ENCODE measurements around the gene DAZAP1.

DAZAP1 gene

DNA sequence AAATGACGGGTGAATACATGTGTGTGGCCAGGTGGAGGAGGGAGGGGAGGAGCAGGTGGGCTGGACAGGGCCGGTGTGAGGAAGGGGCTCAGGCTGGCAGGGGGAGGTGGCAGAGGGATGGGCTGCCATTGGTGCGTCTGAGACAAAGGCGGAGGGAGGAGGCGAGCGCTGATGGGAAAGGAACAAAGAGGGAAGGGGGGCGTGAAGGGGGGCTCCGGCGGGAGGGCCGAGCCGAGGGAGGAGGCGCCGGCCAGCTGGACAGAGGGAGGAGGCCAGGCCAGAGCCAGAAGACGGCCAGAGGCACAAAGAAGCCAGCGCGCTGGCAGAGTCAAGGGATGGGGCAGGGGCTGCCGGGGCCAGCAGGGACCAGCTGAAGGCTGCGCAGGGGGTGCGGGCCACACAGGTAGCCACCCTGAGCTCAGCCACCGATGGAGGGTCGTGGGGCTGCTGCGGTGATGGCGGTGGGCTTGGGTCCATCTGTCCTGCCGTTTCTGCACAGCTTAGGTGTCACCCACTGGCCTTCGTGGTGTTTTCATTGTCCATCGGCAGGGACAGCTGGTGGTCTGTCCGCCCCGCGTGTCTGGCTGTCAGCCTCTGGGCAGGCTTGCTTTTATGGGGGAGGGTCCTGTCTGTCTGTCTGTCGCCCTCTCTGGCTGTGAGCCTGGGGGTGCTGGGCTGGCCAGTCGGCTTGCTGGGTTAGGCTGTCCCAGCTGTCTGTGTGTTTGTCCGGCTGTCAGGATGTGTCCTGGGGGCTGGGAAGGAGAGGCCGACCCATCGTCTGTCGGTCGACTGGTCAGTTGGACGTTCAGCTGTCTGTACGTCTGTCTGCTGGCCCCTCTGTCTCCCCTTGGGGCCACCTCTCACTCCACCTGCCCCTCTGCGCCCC lies 44.8 kb downstream of the DAZAP1 start:
- Histone ChIP-seq H3K4me1 (ENCODE audit: insufficient read depth, insufficient read length) (peaks cover 37% of the 10 kb centered on the region), H3K9ac (ENCODE audit: insufficient read length, low read depth) (peak overlapping the region; percentile 9), H3K9me3 (ENCODE audit: insufficient read depth, low read length) (no peaks in the 10 kb centered on the region), H3K27me3 (ENCODE audit: insufficient read depth, insufficient read length) (peaks cover 84% of the 10 kb centered on the region), H3K4me3 (ENCODE audit: insufficient read length, low read depth) (no peak overlapping the region), H3K36me3 (ENCODE audit: insufficient read depth, insufficient read length, low read length) (no peaks in the 10 kb centered on the region)
- TF ChIP-seq ZNF274 (IDR thresholded peaks at IDR 0.05; ENCODE audit: low read depth, low read length) (no peak), SUZ12 (IDR thresholded peaks at IDR 0.05; ENCODE audit: extremely low read depth, insufficient read depth, insufficient read length) (no peak), YY1 (IDR thresholded peaks at IDR 0.05; ENCODE audit: insufficient read depth, insufficient read length) (no peak)
- no peak for DNase-seq (ENCODE audit: low read depth, low spot score)

DNA sequence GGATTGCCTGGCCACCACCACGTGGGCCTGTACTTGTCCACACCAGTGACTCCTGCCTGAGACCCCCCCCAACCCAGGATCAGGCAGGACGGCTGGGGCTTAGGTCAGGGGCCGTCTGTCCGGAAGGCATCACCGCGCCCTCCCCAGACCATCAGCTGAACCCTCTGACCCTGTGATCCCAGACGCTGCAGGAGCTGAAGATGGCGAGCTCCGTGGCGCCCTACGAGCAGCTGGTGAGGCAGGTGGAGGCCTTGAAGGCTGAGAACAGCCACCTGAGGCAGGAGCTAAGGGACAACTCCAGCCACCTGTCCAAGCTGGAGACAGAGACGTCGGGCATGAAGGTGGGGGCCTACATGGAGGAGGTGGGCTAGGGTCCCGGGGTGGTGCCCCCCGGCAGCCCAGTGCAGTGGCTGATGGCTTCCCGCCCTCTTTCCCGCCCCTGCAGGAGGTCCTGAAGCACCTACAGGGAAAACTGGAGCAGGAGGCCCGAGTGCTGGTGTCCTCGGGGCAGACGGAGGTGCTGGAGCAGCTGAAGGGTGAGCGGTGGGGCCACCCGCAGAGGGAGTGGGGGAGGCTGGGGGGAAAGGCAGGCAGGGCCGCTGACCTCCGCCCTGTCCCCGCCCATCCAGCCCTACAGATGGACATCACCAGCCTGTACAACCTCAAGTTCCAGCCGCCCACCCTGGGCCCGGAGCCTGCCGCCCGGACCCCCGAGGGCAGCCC lies 45.6 kb downstream of the DAZAP1 start:
- Histone ChIP-seq H3K36me3 (ENCODE audit: insufficient read depth, insufficient read length, low read length) (no peaks in the 10 kb centered on the region), H3K9me3 (ENCODE audit: insufficient read depth, low read length) (no peaks in the 10 kb centered on the region), H3K4me1 (ENCODE audit: insufficient read depth, insufficient read length) (peaks cover 35% of the 10 kb centered on the region), H3K4me3 (ENCODE audit: insufficient read length, low read depth) (peak overlapping the region; percentile 2), H3K9ac (ENCODE audit: insufficient read length, low read depth) (no peak overlapping the region), H3K27me3 (ENCODE audit: insufficient read depth, insufficient read length) (peaks cover 78% of the 10 kb centered on the region)
- no peak for DNase-seq (ENCODE audit: low read depth, low spot score)
- TF ChIP-seq YY1 (IDR thresholded peaks at IDR 0.05; ENCODE audit: insufficient read depth, insufficient read length) (no peak), SUZ12 (IDR thresholded peaks at IDR 0.05; ENCODE audit: extremely low read depth, insufficient read depth, insufficient read length) (no peak), ZNF274 (IDR thresholded peaks at IDR 0.05; ENCODE audit: low read depth, low read length) (no peak)

DNA sequence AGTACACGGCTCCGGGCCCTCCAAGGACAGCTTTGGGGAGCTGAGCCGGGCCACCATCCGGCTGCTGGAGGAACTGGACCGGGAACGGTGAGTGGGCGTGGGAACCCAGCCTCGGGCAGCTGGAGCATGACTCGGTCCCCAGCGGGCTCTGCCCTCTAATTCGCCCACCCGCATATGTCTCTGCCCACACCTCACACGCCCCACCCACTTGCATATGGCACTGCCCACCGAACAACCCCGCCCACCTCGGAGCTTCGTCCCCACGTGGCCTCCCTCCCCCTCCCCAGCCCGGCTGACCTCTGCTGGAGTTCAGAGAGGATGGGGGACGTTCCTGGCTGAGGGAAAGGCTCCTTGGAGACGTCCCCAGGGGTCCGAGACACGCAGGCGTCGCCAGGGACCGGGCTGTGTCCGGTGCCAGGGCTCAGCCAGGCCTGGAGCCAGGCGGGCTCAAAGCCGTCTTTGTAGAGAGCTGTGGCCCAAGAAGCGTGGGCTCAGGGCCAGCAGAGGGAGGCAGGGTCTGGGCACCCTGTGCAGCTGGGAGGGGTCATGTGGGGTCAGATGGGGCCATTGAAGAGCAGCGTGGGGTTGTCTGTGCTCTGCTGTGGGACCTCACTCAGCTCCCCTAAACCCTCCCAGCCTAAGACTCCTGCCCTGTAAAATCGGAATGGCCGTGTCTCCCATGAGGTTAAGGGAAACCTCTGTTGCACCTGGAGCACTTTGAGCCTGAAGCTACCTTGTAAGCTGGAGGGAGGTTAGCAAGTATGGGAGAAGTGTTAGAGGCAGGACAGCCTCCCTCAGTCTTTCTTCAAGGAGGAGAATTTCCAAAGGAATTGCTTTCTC lies 46.4 kb downstream of the DAZAP1 start:
- no peak for TF ChIP-seq ZNF274 (IDR thresholded peaks at IDR 0.05; ENCODE audit: low read depth, low read length)
- TF ChIP-seq YY1 (IDR thresholded peaks at IDR 0.05; ENCODE audit: insufficient read depth, insufficient read length) = no peak
- TF ChIP-seq SUZ12 (IDR thresholded peaks at IDR 0.05; ENCODE audit: extremely low read depth, insufficient read depth, insufficient read length) = no peak
- peaks cover 35% of the 10 kb centered on the region for H3K4me1 ChIP-seq (ENCODE audit: insufficient read depth, insufficient read length)
- peaks cover 74% of the 10 kb centered on the region for H3K27me3 ChIP-seq (ENCODE audit: insufficient read depth, insufficient read length)
- no peaks in the 10 kb centered on the region for H3K36me3 ChIP-seq (ENCODE audit: insufficient read depth, insufficient read length, low read length)
- H3K9me3 ChIP-seq (ENCODE audit: insufficient read depth, low read length) = no peaks in the 10 kb centered on the region
- no peak overlapping the region for H3K4me3 ChIP-seq (ENCODE audit: insufficient read length, low read depth)
- DNase-seq (ENCODE audit: low read depth, low spot score) = no peak
- H3K9ac ChIP-seq (ENCODE audit: insufficient read length, low read depth) = no peak overlapping the region

DNA sequence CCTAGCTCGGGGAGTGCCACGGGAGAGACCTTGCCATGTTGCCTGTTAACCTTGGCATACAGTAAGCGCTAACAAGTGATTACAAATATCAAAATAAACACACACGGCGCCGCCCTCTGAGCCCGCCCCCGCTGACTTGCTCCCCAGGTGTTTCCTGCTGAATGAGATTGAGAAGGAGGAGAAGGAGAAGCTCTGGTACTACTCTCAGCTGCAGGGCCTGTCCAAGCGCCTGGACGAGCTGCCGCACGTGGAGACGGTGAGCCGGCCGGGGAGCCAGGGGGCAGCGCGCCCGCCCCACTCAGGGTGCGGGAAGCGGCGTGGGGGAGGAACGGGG lies 47.6 kb downstream of the DAZAP1 start:
- TF ChIP-seq SUZ12 (IDR thresholded peaks at IDR 0.05; ENCODE audit: extremely low read depth, insufficient read depth, insufficient read length) (no peak), YY1 (IDR thresholded peaks at IDR 0.05; ENCODE audit: insufficient read depth, insufficient read length) (no peak), ZNF274 (IDR thresholded peaks at IDR 0.05; ENCODE audit: low read depth, low read length) (no peak)

DNA sequence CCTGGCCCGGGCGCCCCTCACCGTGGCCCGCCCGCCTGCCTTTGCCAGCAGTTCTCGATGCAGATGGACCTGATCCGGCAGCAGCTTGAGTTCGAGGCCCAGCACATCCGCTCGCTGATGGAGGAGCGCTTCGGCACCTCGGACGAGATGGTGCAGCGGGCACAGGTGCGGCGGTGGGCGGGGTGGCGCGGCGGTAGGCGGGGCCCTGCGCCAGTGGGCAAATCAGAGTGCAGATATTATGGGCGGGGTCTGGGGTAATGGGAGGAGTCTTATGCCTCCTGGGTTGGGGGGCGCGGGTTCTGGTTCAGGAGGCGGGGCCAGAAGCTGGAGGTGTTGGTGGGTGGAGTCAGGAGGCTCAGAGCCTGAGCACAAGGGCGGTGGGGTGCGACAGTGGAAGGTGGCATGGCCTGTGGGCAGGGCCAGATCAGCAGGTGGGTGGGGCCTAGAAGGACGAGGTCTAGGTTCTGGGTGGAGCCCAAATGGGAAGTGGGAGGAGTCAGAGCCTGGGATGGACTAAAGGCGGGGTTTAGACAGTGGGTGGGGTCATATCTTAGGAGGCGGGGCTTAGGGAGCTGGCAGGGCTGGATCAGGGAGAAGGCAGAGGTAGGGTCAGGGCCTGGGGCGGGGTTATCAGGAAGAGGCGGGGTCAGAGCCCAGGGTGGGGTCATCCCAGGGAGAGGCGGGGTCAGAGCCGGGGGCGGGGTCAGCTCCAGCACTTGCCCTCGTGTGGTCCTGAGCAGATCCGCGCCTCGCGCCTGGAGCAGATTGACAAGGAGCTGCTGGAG lies 48.1 kb downstream of the DAZAP1 start:
- TF ChIP-seq YY1 (IDR thresholded peaks at IDR 0.05; ENCODE audit: insufficient read depth, insufficient read length) (no peak), ZNF274 (IDR thresholded peaks at IDR 0.05; ENCODE audit: low read depth, low read length) (no peak), SUZ12 (IDR thresholded peaks at IDR 0.05; ENCODE audit: extremely low read depth, insufficient read depth, insufficient read length) (no peak)
- H3K9me3 ChIP-seq (ENCODE audit: insufficient read depth, low read length) = no peaks in the 10 kb centered on the region
- H3K27me3 ChIP-seq (ENCODE audit: insufficient read depth, insufficient read length) = peaks cover 56% of the 10 kb centered on the region
- H3K4me1 ChIP-seq (ENCODE audit: insufficient read depth, insufficient read length) = peaks cover 32% of the 10 kb centered on the region
- peaks cover 5% of the 10 kb centered on the region for H3K36me3 ChIP-seq (ENCODE audit: insufficient read depth, insufficient read length, low read length)
- no peak overlapping the region for H3K9ac ChIP-seq (ENCODE audit: insufficient read length, low read depth)
- no peak for DNase-seq (ENCODE audit: low read depth, low spot score)
- no peak overlapping the region for H3K4me3 ChIP-seq (ENCODE audit: insufficient read length, low read depth)

More for the DNA sequence above, 47.6 kb downstream of the DAZAP1 start:
- no peaks in the 10 kb centered on the region for H3K36me3 ChIP-seq (ENCODE audit: insufficient read depth, insufficient read length, low read length)
- no peaks in the 10 kb centered on the region for H3K9me3 ChIP-seq (ENCODE audit: insufficient read depth, low read length)
- no peak overlapping the region for H3K4me3 ChIP-seq (ENCODE audit: insufficient read length, low read depth)
- no peak overlapping the region for H3K9ac ChIP-seq (ENCODE audit: insufficient read length, low read depth)
- peaks cover 32% of the 10 kb centered on the region for H3K4me1 ChIP-seq (ENCODE audit: insufficient read depth, insufficient read length)
- no peak for DNase-seq (ENCODE audit: low read depth, low spot score)
- peaks cover 62% of the 10 kb centered on the region for H3K27me3 ChIP-seq (ENCODE audit: insufficient read depth, insufficient read length)

DNA sequence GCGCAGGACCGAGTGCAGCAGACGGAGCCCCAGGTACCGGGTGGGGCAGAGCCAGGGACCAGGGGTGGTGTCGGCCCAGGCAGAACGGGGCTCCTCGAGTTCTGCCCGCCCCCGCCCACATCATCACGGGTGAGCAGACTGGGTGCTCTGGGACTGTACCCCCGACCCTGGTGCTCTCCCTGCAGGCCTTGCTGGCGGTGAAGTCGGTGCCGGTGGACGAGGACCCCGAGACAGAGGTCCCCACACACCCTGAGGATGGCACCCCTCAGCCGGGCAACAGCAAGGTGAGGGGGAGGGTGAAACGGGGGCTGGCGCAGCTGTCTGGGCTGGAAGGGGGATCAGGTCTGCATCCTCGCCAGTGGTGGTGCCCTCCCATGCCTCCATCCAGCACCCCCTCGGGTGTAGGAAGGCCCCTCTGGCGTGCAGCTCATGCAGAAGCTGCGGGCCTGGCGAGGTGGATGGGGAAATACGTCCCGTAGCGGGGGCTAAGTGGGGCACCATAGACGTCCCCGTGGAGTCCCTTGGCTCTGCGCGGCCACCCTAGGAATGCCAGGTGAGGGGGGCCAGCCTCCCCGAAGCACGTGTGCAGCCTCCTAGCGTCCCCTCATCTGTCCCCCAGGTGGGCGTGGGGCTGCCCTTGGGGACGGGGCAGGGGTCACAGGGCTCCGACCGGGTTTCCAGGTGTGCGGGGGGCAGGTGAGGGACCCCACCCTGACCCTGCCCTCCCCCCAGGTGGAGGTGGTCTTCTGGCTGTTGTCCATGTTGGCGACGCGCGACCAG lies 48.9 kb downstream of the DAZAP1 start:
- TF ChIP-seq SUZ12 (IDR thresholded peaks at IDR 0.05; ENCODE audit: extremely low read depth, insufficient read depth, insufficient read length) (no peak), ZNF274 (IDR thresholded peaks at IDR 0.05; ENCODE audit: low read depth, low read length) (no peak), YY1 (IDR thresholded peaks at IDR 0.05; ENCODE audit: insufficient read depth, insufficient read length) (no peak)
- DNase-seq (ENCODE audit: low read depth, low spot score) = no peak
- H3K36me3 ChIP-seq (ENCODE audit: insufficient read depth, insufficient read length, low read length) = peaks cover 12% of the 10 kb centered on the region
- peak overlapping the region; percentile 74 for H3K9ac ChIP-seq (ENCODE audit: insufficient read length, low read depth)
- H3K27me3 ChIP-seq (ENCODE audit: insufficient read depth, insufficient read length) = peaks cover 49% of the 10 kb centered on the region
- H3K4me3 ChIP-seq (ENCODE audit: insufficient read length, low read depth) = no peak overlapping the region
- H3K4me1 ChIP-seq (ENCODE audit: insufficient read depth, insufficient read length) = peaks cover 32% of the 10 kb centered on the region
- H3K9me3 ChIP-seq (ENCODE audit: insufficient read depth, low read length) = no peaks in the 10 kb centered on the region
